ENCODE data around the gene HTR2C.
"Not testable (repeated sequence)": the region's sequence is repeated elsewhere in the genome, so short reads cannot be mapped to it uniquely, and the experiment has no call there.

HTR2C gene

GRCh38 chrX:114715096-114715495 is 131.2 kb downstream of the HTR2C start:
- no peak for DNase-seq

GRCh38 chrX:114717921-114718320 is 134.0 kb downstream of the HTR2C start:
- no peak for DNase-seq

- no peak for DNase-seq
Observed at GRCh38 chrX:114766541-114766940, 182.7 kb downstream of the HTR2C start.

- DNase-seq, result no peak
Observed at GRCh38 chrX:114774691-114775090, 190.8 kb downstream of the HTR2C start.

GRCh38 chrX:114782925-114783324 is 199.0 kb downstream of the HTR2C start:
- no peak for DNase-seq

GRCh38 chrX:114787061-114787460 is 203.2 kb downstream of the HTR2C start:
- DNase-seq, result no peak

GRCh38 chrX:114797494-114797893 is 213.6 kb downstream of the HTR2C start:
- DNase-seq, result no peak

GRCh38 chrX:114798907-114799306 is 215.0 kb downstream of the HTR2C start:
- DNase-seq, result no peak

- DNase-seq, result no peak
Observed at GRCh38 chrX:114800719-114801118, 216.8 kb downstream of the HTR2C start.

- no peak for DNase-seq
Observed at GRCh38 chrX:114819509-114819908, 235.6 kb downstream of the HTR2C start.

- DNase-seq, result no peak
Observed at GRCh38 chrX:114841051-114841450, 257.2 kb downstream of the HTR2C start.

- DNase-seq, result no peak
Observed at GRCh38 chrX:114842181-114842580, 258.3 kb downstream of the HTR2C start.

- DNase-seq, result no peak
Observed at GRCh38 chrX:114889481-114889880, 305.6 kb downstream of the HTR2C start.

GRCh38 chrX:114903618-114904017 is 319.7 kb downstream of the HTR2C start:
- no peak for DNase-seq

GRCh38 chrX:114905251-114905650 is 321.4 kb downstream of the HTR2C start:
- no peak for DNase-seq

GRCh38 chrX:114906984-114907510 is 323.2 kb downstream of the HTR2C start:
- DNase-seq, result no peak

GRCh38 chrX:114924423-114924822 is 340.5 kb downstream of the HTR2C start:
- no peak for DNase-seq

- DNase-seq, result no peak
Observed at GRCh38 chrX:114924856-114925255, 341.0 kb downstream of the HTR2C start.

- no peak for DNase-seq
Observed at GRCh38 chrX:114930227-114930626, 346.3 kb downstream of the HTR2C start.

GRCh38 chrX:114932550-114932949 is 348.7 kb downstream of the HTR2C start:
- no peak for DNase-seq

GRCh38 chrX:114933291-114933690 is 349.4 kb downstream of the HTR2C start:
- DNase-seq, result not testable (repeated sequence)

- DNase-seq, result not testable (repeated sequence)
Observed at GRCh38 chrX:114937090-114937489, 353.2 kb downstream of the HTR2C start.

- DNase-seq, result no peak
Observed at GRCh38 chrX:114952696-114953095, 368.8 kb downstream of the HTR2C start.

All from activated CD4-positive, alpha-beta T cell treated with anti-CD3 and anti-CD28 coated beads, Interleukin-2, amount 50 U/mL, for 48 hours (primary cell).